Skeletal muscle tissue (tissue), 5 donors: Measurements from ENCODE around the gene CBY3. TPM values are rescaled to one million over a fixed set of nuclear protein-coding genes. Genes with fewer than 3 reads are reported as not detected.
A peak's percentile ranks its signal among the peaks of the same experiment; 100 is the strongest.
"Not testable (repeated sequence)": the region's sequence is repeated elsewhere in the genome, so short reads cannot be mapped to it uniquely, and the experiment has no call there.

Source experiments
- H3K27ac ChIP-seq: one replicate; pipeline ENCODE4 v1.7.0; 2013; ENCODE audit warnings: mild to moderate bottlenecking, low read depth, low read length, inconsistent platforms
- H3K27me3 ChIP-seq, 3 donors: one replicate each; pipeline ENCODE4 v1.7.0; 2013; ENCODE audit warnings: low read length in 3 of 3; ENCODE audit not compliant: control insufficient read depth in 3 of 3, insufficient read depth in 3 of 3
- H3K36me3 ChIP-seq, 3 donors: one replicate each; pipeline ENCODE4 v1.7.0; 2013; ENCODE audit warnings: low read length in 3 of 3; ENCODE audit not compliant: control insufficient read depth in 3 of 3, insufficient read depth in 3 of 3
- H3K4me1 ChIP-seq, 3 donors: one replicate each; pipeline ENCODE4 v1.7.0; 2013; ENCODE audit warnings: low read length in 3 of 3, mild to moderate bottlenecking in 3 of 3; ENCODE audit not compliant: control insufficient read depth in 3 of 3, insufficient read depth in 3 of 3
- H3K4me3 ChIP-seq, 3 donors: one replicate each; pipeline ENCODE4 v1.7.0; 2013; ENCODE audit warnings: low read length in 3 of 3
- H3K9ac ChIP-seq, 3 donors: one replicate each; pipeline ENCODE4 v1.7.0; 2013; ENCODE audit warnings: low read length in 3 of 3, mild to moderate bottlenecking in 3 of 3, moderate library complexity in 2 of 3, low read depth in 1 of 3
- H3K9me3 ChIP-seq, 3 donors: one replicate each; pipeline ENCODE4 v1.7.0; 2013; ENCODE audit warnings: low read length in 3 of 3; ENCODE audit not compliant: control insufficient read depth in 3 of 3
- small RNA-seq: library from RNA; depleted of rRNA; stranded (forward); fragments of <200 nt; gene quantifications from one replicate; pipeline ENCODE3, GENCODE V24; 2014
- total RNA-seq: library from RNA; depleted of rRNA; stranded (reverse); fragments of >200 nt; gene quantifications from one replicate; pipeline ENCODE4 v1.2.3, GENCODE V29; 2014
- donor health status: Osteomylitis.

CBY3 gene
- total RNA-seq, 1 donor from 2014 or later: not detected

- not testable (repeated sequence) for H3K36me3 ChIP-seq, H3K27ac ChIP-seq, H3K9me3 ChIP-seq, H3K4me3 ChIP-seq, H3K27me3 ChIP-seq, H3K4me1 ChIP-seq, H3K9ac ChIP-seq
Observed at GRCh38 chr5:179644766-179645165, 36.1 kb downstream of the CBY3 start.

GRCh38 chr5:179643141-179643920 is 37.5 kb downstream of the CBY3 start:
- H3K9me3 ChIP-seq, H3K36me3 ChIP-seq, H3K9ac ChIP-seq, H3K27ac ChIP-seq, H3K27me3 ChIP-seq, H3K4me3 ChIP-seq, H3K4me1 ChIP-seq: not testable (repeated sequence)

DNA sequence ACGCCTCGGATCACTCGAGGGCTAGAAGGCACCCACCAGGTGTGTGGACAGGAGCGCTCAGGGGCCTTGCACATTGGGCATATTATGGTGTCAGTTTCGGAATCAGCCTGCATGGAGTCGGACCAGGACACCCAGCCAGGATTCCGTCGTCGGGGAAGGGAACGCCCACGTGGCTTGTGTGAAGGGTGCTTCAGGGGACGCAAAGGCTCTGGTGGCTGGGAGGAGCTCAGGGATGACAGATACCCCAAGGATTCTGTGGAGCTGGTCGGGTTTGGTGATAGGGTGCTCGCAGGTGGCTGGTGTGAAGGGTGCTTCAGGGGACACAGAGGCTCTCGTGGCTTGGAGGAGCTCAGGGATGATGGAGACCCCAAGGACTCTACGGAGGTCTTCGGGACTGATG is 38.2 kb downstream of the CBY3 start:
- H3K9ac ChIP-seq, H3K4me1 ChIP-seq, H3K4me3 ChIP-seq, H3K36me3 ChIP-seq, H3K27ac ChIP-seq, H3K27me3 ChIP-seq, H3K9me3 ChIP-seq: not testable (repeated sequence)

- H3K4me3 ChIP-seq, H3K4me1 ChIP-seq, H3K9ac ChIP-seq, H3K27ac ChIP-seq, H3K27me3 ChIP-seq, H3K9me3 ChIP-seq, H3K36me3 ChIP-seq: not testable (repeated sequence)
Observed at GRCh38 chr5:179641745-179642144, 39.1 kb downstream of the CBY3 start.

DNA sequence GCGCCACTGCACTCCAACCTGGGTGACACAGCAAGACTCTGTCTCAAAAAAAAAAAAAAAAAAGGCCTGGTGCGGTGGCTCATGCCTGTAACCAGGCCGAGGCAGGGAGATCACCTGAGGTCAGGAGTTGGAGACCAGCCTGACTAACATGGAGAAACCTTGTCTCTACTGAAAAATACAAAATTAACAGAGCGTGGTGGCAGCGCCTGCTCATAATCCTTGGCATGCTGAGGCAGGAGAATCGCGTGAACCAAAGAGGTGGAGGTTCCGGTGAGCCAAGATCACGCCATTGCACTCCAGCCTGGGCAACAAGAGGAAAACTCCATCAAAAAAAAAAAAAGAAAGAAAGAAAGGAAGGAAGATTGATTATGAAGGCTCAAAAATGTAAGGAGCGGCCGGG is 41.5 kb downstream of the CBY3 start:
- H3K4me1 ChIP-seq, H3K36me3 ChIP-seq, H3K9ac ChIP-seq, H3K27me3 ChIP-seq, H3K27ac ChIP-seq, H3K9me3 ChIP-seq, H3K4me3 ChIP-seq: not testable (repeated sequence)

DNA sequence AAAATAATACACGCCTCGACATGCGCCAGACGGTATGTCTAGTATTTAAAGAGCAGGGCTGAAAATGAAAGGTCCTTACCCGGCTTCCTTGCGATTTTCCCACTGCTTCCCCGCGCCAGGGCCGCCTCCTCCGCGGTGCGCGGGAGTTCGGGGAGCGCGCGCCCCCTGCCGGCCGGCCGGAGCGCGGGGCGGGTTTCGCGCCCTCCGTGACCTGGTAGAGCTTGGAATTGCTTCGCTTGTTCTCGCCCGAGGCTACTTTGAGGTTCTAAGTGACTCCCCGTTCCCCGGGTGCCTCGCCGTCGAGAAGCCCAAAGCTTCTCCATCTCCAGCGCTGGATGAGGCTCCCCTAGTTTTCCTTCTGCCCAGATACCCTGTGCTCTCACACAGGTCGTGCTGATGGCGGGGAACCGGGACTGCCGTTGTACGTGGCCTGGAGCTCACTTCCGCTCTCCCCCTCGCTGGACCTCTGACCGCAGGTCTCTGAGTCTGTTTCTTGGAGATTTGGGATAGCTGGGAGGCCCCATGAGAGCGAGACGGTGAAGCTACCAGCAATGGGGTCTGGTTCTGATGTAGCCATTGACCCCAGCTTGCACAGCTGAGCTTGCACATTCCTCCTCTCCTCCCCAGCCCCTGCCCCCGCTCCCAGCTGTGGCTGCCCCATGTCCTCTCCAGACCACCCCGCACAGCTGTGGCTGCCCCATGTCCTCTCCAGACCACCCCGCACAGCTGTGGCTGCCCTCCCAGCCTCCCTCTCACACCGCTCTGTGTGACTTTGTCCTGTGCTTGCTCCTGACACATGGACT is 46.3 kb downstream of the CBY3 start:
- H3K36me3 ChIP-seq, H3K27me3 ChIP-seq, H3K9ac ChIP-seq, H3K9me3 ChIP-seq, H3K27ac ChIP-seq, H3K4me3 ChIP-seq, H3K4me1 ChIP-seq: not testable (repeated sequence)

DNA sequence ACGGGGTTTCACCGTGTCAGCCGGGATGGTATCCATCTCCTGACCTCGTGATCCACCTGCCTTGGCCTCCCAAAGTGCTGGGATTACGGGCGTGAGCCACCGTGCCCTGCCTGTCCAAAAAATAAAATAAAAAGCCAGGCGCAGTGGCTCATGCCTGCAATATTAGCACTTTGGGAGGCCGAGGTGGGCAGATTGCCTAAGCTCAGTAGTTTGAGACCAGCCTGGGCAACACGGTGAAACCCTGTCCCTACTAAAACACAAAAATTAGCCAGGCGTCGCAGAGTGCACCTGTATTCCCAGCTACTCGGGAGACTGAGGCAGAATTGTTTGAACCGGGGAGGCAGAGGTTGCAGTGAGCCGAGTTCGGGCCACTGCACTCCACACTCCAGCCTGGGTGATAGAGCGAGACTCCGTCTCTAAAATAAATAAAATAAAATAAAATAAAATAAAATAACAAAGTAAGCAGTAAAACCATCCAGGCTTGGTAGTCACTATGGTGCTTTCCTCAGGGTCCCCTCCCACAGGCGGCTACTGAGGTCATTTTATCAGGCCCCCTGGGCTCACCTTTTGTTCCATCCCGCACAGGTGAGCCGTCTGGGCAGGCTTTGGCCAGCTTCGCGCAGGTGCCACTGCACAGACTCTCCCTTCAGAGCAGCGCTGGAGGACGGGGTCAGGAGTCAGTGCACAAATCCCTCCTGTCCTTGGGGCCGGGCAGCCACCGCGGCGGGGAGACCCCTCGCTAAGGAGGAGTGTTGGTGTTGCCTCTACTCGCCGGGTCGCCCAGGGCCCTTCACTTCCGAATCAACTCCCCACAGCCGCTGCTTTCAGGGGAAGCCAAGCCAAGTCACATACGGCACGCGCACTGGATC is 47.1 kb downstream of the CBY3 start:
- Histone ChIP-seq H3K9ac (peak overlapping the region in 1 of 3 donors; percentile 45), H3K4me3 (peak overlapping the region; percentile 32 to 48 (median 41))
- not testable (repeated sequence) for H3K9me3 ChIP-seq, H3K36me3 ChIP-seq, H3K27me3 ChIP-seq, H3K27ac ChIP-seq, H3K4me1 ChIP-seq

Small RNA genes lying within 50 kb of the gene (small RNA-seq; reads per million reads assigned to genes)
- not detected for gene RF00017

Other genes starting within 250 kb of the CBY3 start
- 32.9 TPM for gene RUFY1, start 130.5 kb downstream of the CBY3 start, total RNA-seq
- 430 TPM for gene HNRNPH1, start 57.4 kb downstream of the CBY3 start, total RNA-seq
- gene CANX, start 17.9 kb upstream of the CBY3 start, total RNA-seq: 259 TPM
- 7.8 TPM for gene MAML1, start 51.8 kb upstream of the CBY3 start, total RNA-seq
- gene LTC4S, start 113.0 kb upstream of the CBY3 start, total RNA-seq: 3.7 TPM
- 32.4 TPM for gene MGAT4B, start 125.8 kb upstream of the CBY3 start, total RNA-seq
- 54.8 TPM for gene SQSTM1, start 139.9 kb upstream of the CBY3 start, total RNA-seq
- 21.4 TPM for gene MRNIP, start 177.8 kb upstream of the CBY3 start, total RNA-seq
- gene TBC1D9B, start 226.9 kb upstream of the CBY3 start, total RNA-seq: 32.9 TPM